LNCAP (cell line): ENCODE measurements around the gene TMEM129.

Experiments used
- TF ChIP-seq, protein P1 (sequence below): fragments of 450-650 bp; IDR thresholded peaks from 2 replicates; pipeline ENCODE4 v1.5.1; 2017; ENCODE audit warnings: mild to moderate bottlenecking

The TMEM129 gene

GRCh38 chr4:1751919-1752283, 30.8 kb upstream of the TMEM129 start:
- TF ChIP-seq, protein P1, sequence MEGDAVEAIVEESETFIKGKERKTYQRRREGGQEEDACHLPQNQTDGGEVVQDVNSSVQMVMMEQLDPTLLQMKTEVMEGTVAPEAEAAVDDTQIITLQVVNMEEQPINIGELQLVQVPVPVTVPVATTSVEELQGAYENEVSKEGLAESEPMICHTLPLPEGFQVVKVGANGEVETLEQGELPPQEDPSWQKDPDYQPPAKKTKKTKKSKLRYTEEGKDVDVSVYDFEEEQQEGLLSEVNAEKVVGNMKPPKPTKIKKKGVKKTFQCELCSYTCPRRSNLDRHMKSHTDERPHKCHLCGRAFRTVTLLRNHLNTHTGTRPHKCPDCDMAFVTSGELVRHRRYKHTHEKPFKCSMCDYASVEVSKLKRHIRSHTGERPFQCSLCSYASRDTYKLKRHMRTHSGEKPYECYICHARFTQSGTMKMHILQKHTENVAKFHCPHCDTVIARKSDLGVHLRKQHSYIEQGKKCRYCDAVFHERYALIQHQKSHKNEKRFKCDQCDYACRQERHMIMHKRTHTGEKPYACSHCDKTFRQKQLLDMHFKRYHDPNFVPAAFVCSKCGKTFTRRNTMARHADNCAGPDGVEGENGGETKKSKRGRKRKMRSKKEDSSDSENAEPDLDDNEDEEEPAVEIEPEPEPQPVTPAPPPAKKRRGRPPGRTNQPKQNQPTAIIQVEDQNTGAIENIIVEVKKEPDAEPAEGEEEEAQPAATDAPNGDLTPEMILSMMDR, result no peak

- TF ChIP-seq, protein P1, result no peak
These were observed 30.2 kb upstream of the TMEM129 start for GRCh38 chr4:1751155-1751918.

GRCh38 chr4:1750381-1751154, 29.4 kb upstream of the TMEM129 start:
- TF ChIP-seq, protein P1, result no peak

DNA sequence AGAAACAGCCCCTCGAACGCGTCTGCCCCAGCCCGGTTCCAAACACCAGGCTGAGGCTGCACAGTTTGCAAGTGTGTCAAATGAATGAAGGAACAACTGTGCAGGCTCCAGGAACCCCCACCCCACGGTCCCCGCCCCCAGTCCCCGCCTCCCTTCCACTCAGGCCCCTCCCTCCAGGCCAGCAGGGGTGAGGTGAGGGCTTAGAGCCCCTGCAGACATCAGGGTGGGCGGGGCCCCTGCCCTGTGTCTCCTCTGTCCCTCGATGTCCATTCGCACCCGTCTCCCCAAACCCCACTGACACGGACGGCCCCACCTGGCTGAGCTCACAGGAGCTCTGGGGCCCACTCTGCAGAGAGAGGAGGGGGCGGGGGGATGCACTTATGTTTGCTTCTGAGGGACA, 28.7 kb upstream of the TMEM129 start:
- TF ChIP-seq, protein P1, result no peak

DNA sequence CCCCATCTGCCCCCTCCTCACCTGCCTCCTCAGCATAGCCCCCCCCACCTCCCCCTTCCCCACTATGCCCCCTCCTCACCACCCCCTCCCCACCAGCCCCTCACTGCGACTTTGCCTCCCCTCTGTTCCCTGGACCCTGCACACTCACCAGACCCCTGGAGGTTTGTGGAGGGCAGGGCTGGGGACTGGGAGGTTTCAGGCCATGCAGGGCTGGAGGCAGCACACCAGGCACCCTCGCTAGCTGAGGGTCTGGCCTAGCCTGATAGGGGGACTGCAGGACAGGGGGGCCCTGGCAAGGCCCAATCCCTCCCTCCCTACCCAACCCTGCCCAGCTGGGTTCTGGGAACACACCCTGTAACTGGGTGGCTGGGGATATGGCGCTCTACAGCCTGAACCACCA, 28.2 kb upstream of the TMEM129 start:
- TF ChIP-seq, protein P1, result no peak

- TF ChIP-seq, protein P1, result peak; percentile 93
These were observed 27.4 kb upstream of the TMEM129 start for GRCh38 chr4:1748465-1748995.

DNA sequence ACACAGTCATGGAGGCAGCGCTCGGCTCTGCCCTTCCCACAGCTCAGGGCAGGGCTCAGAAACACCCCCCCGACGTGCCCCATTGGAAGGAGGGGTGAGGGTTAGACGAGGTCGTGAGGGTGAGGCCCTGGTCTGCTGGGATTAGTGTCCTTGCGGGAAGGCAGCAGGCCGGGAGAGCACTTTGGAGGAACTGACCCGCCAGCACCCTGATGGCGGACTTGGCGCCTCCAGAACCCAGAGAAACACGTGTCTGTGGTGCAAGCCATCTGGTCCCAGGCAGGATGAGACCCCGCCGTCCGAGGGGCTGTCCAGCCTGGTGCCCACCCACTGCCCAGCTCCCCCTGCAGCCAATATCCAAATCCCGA, 26.5 kb upstream of the TMEM129 start:
- TF ChIP-seq, protein P1, result no peak
